NCI-H2107 treated with DMSO at 0.1 percent for 48 hours (cell line): Measurements from ENCODE around the gene S1PR1.

Source experiments
- DNase-seq: peaks from one replicate; lab custom pipeline; 2025; ENCODE audit not compliant: unreplicated experiment; lab: John Stamatoyannopoulos, UW

The S1PR1 gene

GRCh38 chr1:101278845-101279244 lies 42.0 kb downstream of the S1PR1 start:
- DNase-seq, result no peak

DNA sequence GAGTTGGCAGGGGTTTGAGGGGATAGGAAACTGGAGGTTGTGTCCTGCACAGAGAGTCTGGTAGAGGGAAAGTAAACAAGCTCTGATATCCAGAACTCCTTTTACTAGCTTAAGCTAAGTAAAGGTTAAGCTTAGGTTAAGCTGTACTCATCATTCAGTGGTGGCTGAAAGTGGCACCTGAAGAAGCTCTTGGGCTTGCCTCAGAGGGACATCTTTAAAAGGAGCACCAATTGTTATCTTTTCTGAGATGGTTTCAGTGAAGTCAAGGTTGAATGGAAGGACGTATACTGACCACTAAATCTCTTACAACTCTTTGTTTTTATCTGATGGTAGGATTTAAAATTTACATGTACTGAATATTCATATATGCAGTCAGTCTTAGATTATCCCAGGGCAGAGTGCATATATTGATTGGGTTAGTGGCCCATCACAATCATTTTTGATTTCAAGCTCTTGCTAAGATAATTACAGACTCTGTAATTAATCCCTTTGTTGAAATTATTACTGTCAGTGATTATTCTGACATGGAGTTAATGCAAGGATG lies 43.3 kb downstream of the S1PR1 start:
- no peak for DNase-seq

- no peak for DNase-seq
Observed at GRCh38 chr1:101280942-101281654, 44.3 kb downstream of the S1PR1 start.

DNA sequence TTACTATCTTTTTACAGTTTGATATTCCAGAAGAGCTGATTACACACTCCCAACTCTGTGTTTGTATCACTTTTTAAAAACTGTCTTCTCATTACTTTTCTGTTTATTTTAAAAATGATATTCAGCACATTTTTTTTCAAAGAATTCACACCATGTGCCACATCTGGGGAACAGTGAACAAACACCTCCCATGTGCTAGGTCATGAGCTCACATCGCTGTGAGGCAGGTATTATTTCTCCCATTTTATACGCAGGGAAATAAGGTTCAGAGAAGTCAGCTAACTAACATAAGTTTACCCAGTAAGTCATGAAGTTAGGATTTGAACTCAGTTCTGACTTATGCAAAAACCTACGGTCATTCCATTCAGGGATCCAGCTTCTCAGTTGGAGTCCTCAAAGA lies 44.9 kb downstream of the S1PR1 start:
- no peak for DNase-seq

- DNase-seq, result no peak
Observed at GRCh38 chr1:101282314-101283038, 45.7 kb downstream of the S1PR1 start.

DNA sequence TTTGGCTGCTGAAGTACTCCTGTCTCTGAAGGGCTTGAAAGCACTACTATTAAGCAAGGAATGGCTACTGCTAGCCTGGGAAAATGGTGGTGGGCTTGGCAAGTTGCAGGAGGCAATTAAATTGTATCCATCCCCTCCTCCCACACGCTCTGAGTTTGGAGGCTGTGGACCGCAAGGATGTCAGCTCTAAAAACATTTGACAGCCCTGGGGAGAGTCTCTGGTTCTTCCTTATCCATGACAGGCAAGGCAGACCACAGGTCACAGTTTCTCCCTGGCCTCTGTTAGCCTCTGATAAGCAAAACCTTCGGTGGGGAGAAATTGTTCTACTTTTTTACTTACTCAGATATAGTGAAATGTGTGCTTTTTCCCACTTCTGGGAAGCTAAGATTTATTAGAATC lies 46.6 kb downstream of the S1PR1 start:
- DNase-seq, result no peak

DNA sequence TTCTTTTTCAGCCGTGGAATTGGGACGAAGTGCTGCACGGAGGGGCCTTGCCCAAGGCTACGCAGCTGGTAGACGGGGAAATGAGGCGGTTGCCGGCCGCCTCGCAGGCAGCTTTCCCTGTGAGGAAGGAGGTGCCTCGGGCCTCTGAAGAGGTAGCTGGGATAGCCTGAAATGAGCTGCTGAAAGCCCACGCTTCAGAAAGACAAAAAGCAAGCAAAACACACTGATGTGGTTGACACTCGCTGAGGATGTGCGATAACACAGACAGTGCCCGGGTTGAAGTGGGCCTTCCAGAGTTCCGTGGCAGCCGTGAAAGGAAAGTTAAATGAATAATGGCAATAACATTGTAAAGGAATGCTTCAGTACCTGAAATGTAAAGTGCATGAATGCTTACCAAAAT lies 47.2 kb downstream of the S1PR1 start:
- no peak for DNase-seq

DNA sequence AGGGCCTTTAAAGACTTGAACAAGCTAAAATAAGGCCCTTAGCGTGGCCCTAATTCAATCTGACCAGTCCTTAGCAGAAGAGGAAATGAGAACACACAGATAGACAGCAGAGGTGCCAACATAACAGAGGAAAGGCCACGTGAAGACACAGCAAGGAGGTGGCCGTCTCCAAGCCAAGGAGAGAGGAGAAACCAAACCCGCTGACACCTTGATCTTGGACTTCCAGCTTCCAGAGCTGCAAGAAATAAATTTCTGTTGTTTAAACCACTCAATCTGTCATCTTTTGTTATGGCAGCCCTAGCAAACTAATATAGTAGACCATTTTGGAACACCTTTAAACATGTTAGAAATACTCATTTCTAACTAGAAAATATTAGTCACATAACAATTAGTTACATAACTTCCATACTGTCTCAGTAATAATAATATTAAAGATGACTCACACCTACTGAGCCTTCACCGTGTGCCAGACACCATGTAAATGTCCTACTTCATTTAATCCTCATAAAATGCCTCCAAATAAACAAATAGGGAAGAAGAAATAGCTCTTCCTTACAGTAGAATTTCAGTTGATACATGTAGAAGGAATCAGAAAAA lies 47.9 kb downstream of the S1PR1 start:
- no peak for DNase-seq

DNA sequence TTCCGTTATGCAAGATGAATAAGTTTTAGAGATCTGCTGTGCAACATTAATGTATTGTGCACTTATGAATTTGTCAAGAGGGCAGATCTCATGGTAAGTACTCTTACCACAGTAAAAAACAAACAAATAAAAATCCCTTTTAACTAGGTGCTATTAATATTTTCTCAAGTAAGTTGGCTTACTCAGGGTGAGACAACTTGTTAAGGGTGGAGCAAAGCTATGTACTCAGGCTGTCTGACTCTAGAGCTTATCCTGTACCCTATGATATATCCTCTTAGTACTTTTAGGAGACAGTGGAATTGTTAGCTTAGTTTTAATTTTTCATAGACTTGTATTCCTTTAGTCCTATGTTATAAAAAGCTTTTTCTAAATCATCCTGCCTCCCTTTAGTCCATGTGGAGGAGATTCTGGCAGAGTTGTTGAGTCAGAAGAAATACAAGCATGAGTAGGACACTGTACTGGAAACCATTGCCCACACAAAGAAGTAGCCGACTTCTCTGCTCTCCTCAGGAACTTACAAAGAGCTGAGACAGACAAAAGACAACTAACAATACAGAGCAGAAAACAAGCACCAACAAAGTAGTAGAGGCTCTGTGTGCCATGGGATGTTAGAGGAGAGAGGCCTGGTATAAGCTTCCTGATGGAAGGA lies 49.2 kb downstream of the S1PR1 start:
- DNase-seq, result no peak

GRCh38 chr1:101288491-101288944 lies 51.7 kb downstream of the S1PR1 start:
- peak; percentile 91 for DNase-seq

DNA sequence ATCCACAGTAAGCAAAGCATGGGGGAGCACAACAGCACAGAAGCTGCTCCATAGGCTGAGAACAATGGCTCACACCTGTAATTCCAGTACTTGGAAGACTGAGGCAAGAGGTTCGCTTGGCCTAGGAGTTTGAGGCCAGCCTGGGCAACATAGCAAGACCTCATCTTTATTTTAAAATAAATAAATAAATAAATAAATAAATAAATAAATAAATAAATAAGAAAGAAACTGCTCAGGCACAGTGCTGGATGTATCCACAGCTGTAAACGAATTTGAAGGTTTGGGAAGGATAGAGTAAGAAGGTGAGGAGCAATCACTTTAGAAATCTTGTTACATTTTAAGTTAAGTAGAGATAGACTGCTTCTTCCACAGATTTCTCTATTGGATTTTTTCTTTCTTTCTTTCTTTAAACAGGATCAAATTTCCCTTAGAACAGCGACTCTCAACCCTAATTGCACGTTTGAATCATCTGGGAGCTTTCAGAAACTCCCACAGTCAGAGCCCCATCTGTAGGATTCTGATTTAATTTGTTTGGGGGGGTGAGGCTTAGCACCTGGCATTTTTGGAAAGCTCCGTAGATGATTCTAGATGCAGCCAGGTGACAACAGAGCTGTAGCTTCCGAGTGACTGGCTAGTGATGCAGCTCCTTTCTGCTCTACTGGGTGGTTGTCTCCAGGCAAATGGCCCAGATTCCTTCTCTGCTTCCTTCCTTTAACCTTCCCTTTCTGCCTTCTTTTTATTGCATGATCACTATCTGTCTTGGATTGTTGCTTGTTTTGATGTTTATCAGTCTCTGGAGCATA lies 53.5 kb downstream of the S1PR1 start:
- peak; percentile 76 for DNase-seq
